ENCODE results near the gene FAM227B. TPM values are rescaled to one million over a fixed set of nuclear protein-coding genes. Genes with fewer than 3 reads are reported as not detected.

Gene FAM227B
- total RNA-seq, 1 experiment from 2014 or later, result 0.98 TPM

DNA sequence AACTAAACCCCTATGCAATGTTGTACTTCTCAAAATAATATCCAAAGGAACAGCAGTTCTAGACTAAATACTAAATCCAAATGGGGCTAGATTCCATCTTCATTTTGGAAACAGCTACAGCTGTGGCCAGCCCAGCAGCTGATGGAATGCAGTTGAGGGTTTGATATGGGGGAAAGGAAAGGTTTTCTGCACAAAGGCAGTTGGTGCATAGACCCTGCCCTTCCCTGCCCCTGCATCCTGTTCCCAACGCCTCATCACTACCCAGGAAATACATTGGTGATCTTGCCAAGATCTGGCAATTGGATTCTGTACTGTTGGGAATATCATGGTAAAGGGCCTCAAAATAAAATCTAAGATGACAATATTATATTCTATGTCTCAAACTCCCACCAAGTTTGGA is 44.1 kb upstream of the FAM227B start:
- Histone ChIP-seq H3K9me2 (replicated peaks; ENCODE audit: low read length) (no peaks in the 10 kb centered on the region), H3K79me2 (ENCODE audit: low read length) (no peaks in the 10 kb centered on the region), H3K9ac (ENCODE audit: low read length) (no peak overlapping the region), H2AFZ (ENCODE audit: low read length) (no peak overlapping the region), H3K4me1 (ENCODE audit: insufficient read depth, low read length) (no peaks in the 10 kb centered on the region), H3K9me3 (ENCODE audit: low read length) (no peaks in the 10 kb centered on the region), H3K4me3 (ENCODE audit: low read length) (no peak overlapping the region), H3K27ac (ENCODE audit: low read length) (no peak overlapping the region), H3K27me3 (ENCODE audit: low read length) (no peaks in the 10 kb centered on the region), H3K4me2 (ENCODE audit: low read length) (no peak overlapping the region), H3K36me3 (ENCODE audit: low read depth, low read length) (no peaks in the 10 kb centered on the region), H4K20me1 (ENCODE audit: low read length) (no peaks in the 10 kb centered on the region), H3F3A (ENCODE audit: low read length, unreplicated experiment) (no peaks in the 10 kb centered on the region)
- CTCF ChIA-PET, result no interaction called here
- TF ChIP-seq, protein P1, sequence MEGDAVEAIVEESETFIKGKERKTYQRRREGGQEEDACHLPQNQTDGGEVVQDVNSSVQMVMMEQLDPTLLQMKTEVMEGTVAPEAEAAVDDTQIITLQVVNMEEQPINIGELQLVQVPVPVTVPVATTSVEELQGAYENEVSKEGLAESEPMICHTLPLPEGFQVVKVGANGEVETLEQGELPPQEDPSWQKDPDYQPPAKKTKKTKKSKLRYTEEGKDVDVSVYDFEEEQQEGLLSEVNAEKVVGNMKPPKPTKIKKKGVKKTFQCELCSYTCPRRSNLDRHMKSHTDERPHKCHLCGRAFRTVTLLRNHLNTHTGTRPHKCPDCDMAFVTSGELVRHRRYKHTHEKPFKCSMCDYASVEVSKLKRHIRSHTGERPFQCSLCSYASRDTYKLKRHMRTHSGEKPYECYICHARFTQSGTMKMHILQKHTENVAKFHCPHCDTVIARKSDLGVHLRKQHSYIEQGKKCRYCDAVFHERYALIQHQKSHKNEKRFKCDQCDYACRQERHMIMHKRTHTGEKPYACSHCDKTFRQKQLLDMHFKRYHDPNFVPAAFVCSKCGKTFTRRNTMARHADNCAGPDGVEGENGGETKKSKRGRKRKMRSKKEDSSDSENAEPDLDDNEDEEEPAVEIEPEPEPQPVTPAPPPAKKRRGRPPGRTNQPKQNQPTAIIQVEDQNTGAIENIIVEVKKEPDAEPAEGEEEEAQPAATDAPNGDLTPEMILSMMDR (conservative IDR thresholded peaks at IDR 0.05; ENCODE audit: low read depth, low read length), result no peak
- TF ChIP-seq EZH2 (IDR thresholded peaks at IDR 0.05; ENCODE audit: low read length, unreplicated experiment), result no peak
- TF ChIP-seq EZH2phosphoT487 (IDR thresholded peaks at IDR 0.05; ENCODE audit: borderline replicate concordance, low read length), result no peak
- no TSS peak for BruUV-seq (replicated peaks)
- POLR2A ChIA-PET (ENCODE audit: unreplicated experiment), result no interaction called here
- no peak for DNase-seq
- intact Hi-C loops (cut with micrococcal nuclease), result no loop called here
- no peak for ATAC-seq

DNA sequence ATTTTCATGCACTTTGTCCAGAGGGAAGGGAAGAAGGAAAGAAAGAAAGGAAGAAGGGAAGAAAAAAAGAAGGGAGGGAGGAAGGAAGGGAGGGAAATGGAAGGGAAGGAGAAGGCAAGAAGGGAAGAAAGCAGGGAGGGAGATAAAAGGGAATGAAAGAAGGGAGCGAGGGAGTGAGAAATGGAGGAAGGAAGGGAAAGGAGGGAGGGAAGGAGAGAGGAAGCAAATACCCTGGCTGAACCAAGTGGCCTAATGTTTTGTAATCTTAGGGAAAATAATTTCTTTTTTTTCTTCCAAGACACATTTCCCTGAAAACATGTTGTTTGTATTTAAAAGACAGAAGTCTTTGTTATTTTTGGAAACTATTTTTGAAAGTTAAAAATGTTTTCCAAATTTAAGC is 36.1 kb upstream of the FAM227B start:
- no peaks in the 10 kb centered on the region for H3K79me2 ChIP-seq (ENCODE audit: low read length)
- no peak overlapping the region for H3K27ac ChIP-seq (ENCODE audit: low read length)
- no peaks in the 10 kb centered on the region for H3K27me3 ChIP-seq (ENCODE audit: low read length)
- no peak overlapping the region for H3K9ac ChIP-seq (ENCODE audit: low read length)
- H4K20me1 ChIP-seq (ENCODE audit: low read length), result no peaks in the 10 kb centered on the region
- no peak overlapping the region for H3K4me2 ChIP-seq (ENCODE audit: low read length)
- H3K4me1 ChIP-seq (ENCODE audit: insufficient read depth, low read length), result no peaks in the 10 kb centered on the region
- H3K9me3 ChIP-seq (ENCODE audit: low read length), result peaks cover 11% of the 10 kb centered on the region; the same call in 1 of the 2 replicates
- DNase-seq, result no peak
- ChIA-PET CTCF (no interaction called here), POLR2A (ENCODE audit: unreplicated experiment) (no interaction called here)
- intact Hi-C loops (cut with micrococcal nuclease), result no loop called here
- BruUV-seq (replicated peaks), result no TSS peak
- TF ChIP-seq, protein P1 (conservative IDR thresholded peaks at IDR 0.05; ENCODE audit: low read depth, low read length), result no peak
- TF ChIP-seq EZH2 (IDR thresholded peaks at IDR 0.05; ENCODE audit: low read length, unreplicated experiment) (no peak), EZH2phosphoT487 (IDR thresholded peaks at IDR 0.05; ENCODE audit: borderline replicate concordance, low read length) (no peak)
- H3K9me2 ChIP-seq (replicated peaks; ENCODE audit: low read length), result no peaks in the 10 kb centered on the region
- no peak overlapping the region for H2AFZ ChIP-seq (ENCODE audit: low read length)
- no peak for ATAC-seq
- no peaks in the 10 kb centered on the region for H3K36me3 ChIP-seq (ENCODE audit: low read depth, low read length)
- no peaks in the 10 kb centered on the region for H3F3A ChIP-seq (ENCODE audit: low read length, unreplicated experiment)
- no peak overlapping the region for H3K4me3 ChIP-seq (ENCODE audit: low read length)

DNA sequence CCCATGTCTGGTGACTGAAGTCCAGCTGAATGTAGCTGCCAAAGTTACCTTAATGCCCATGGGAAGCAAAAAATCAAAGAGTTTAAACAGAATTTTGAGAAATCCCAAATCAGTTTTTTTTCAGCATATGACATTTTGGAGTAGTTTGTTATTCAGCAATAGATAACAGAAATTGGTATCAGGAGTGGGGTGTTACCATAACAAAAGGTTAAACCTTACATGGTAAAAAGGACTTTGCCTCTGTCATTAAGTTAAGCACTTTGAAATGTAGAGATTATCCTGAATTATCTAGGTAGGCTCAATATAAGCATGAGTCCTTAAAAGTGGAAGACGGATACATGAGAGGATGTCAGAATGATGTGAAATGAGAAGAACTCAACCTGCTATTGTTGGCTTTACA is 32.3 kb upstream of the FAM227B start:
- no peak overlapping the region for H2AFZ ChIP-seq (ENCODE audit: low read length)

More for the DNA sequence above, 32.3 kb upstream of the FAM227B start:
- DNase-seq, result no peak
- no peaks in the 10 kb centered on the region for H3K36me3 ChIP-seq (ENCODE audit: low read depth, low read length)
- H3K9me3 ChIP-seq (ENCODE audit: low read length), result peaks cover 11% of the 10 kb centered on the region; the same call in 1 of the 2 replicates
- CTCF ChIA-PET, result no interaction called here
- no TSS peak for BruUV-seq (replicated peaks)
- H3K4me3 ChIP-seq (ENCODE audit: low read length), result no peak overlapping the region
- H3K79me2 ChIP-seq (ENCODE audit: low read length), result no peaks in the 10 kb centered on the region
- no peaks in the 10 kb centered on the region for H3K4me1 ChIP-seq (ENCODE audit: insufficient read depth, low read length)
- intact Hi-C loops (cut with micrococcal nuclease), result no loop called here
- no peak overlapping the region for H3K27ac ChIP-seq (ENCODE audit: low read length)
- H3K9me2 ChIP-seq (replicated peaks; ENCODE audit: low read length), result no peaks in the 10 kb centered on the region
- H3K4me2 ChIP-seq (ENCODE audit: low read length), result no peak overlapping the region
- POLR2A ChIA-PET (ENCODE audit: unreplicated experiment), result no interaction called here
- no peaks in the 10 kb centered on the region for H3K27me3 ChIP-seq (ENCODE audit: low read length)
- no peaks in the 10 kb centered on the region for H3F3A ChIP-seq (ENCODE audit: low read length, unreplicated experiment)
- no peak overlapping the region for H3K9ac ChIP-seq (ENCODE audit: low read length)
- no peaks in the 10 kb centered on the region for H4K20me1 ChIP-seq (ENCODE audit: low read length)
- no peak for ATAC-seq
- TF ChIP-seq, protein P1 (conservative IDR thresholded peaks at IDR 0.05; ENCODE audit: low read depth, low read length), result no peak
- TF ChIP-seq EZH2 (IDR thresholded peaks at IDR 0.05; ENCODE audit: low read length, unreplicated experiment) (no peak), EZH2phosphoT487 (IDR thresholded peaks at IDR 0.05; ENCODE audit: borderline replicate concordance, low read length) (no peak)
